HG03064 (cell line): ENCODE data around the gene PELI1.
A peak's percentile ranks its signal among the peaks of the same experiment; 100 is the strongest.
"Not testable (repeated sequence)": the region's sequence is repeated elsewhere in the genome, so short reads cannot be mapped to it uniquely, and the experiment has no call there.

Experiments used
- ATAC-seq: cut with Tn5 transposase; IDR thresholded peaks from one replicate; pipeline ENCODE4 v1.9.1; 2021; ENCODE audit warnings: low read depth; ENCODE audit not compliant: unreplicated experiment

Gene PELI1

DNA sequence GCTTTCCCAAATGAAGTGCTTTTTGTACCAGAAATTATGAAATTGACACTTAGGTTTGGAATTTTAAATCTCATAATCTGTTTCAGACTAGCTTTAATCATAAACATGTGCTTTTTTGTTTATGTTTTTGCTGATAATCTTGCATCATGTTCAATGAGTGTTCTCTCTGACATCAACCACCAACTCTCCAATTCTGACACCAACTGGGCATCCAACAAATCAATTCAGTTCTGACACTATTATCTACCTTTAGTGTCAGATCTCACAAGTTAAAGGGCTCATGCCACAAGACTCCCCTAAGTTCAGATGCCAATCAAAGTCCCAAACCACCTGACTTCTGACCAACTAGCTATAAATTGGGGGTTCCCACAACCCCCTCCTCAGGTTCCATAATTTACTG, 19.6 kb downstream of the PELI1 start:
- ATAC-seq = no peak

- ATAC-seq = no peak
Measured at GRCh38 chr2:64124168-64124567, 20.1 kb downstream of the PELI1 start.

- no peak for ATAC-seq
Measured at GRCh38 chr2:64123740-64124139, 20.5 kb downstream of the PELI1 start.

- ATAC-seq = no peak
Measured at GRCh38 chr2:64122358-64122757, 21.9 kb downstream of the PELI1 start.

- no peak for ATAC-seq
Measured at GRCh38 chr2:64120928-64121327, 23.3 kb downstream of the PELI1 start.

DNA sequence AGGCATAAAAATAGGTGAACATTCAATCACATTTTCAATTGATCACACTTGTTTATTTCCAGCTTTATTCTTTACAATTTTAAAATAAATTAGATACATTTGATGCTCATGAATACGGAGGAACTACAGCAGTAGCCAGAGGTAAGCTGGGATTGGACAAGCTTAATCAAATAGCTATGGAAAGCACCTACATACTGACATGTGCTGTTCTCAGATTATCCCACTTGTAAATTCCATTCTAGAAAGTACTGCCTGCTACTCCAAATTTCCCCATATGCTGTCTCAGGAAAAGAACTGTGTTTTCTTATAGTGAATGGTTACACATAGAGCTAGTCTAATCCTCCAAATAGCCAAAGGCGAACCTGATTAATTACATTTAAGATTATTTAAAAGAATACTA, 24.2 kb downstream of the PELI1 start:
- no peak for ATAC-seq

DNA sequence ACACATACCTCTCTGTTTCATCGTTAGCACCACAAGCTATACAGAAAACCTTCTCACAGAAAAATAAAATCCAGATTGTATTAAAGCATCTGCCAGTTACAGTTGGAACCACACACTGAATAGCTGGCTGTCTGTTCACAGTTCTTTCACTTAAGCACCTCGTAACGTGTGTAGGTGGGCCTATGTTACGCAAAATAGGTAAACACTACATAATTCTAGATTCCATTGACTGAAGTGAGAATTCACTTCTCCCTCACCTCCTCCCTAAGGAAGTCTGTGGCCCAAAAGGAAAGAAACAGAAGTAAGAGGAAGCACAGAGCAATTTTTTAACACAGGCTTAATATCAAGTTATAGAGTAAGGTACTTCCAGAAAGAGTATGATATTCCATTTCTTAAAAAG, 24.9 kb downstream of the PELI1 start:
- ATAC-seq = no peak

DNA sequence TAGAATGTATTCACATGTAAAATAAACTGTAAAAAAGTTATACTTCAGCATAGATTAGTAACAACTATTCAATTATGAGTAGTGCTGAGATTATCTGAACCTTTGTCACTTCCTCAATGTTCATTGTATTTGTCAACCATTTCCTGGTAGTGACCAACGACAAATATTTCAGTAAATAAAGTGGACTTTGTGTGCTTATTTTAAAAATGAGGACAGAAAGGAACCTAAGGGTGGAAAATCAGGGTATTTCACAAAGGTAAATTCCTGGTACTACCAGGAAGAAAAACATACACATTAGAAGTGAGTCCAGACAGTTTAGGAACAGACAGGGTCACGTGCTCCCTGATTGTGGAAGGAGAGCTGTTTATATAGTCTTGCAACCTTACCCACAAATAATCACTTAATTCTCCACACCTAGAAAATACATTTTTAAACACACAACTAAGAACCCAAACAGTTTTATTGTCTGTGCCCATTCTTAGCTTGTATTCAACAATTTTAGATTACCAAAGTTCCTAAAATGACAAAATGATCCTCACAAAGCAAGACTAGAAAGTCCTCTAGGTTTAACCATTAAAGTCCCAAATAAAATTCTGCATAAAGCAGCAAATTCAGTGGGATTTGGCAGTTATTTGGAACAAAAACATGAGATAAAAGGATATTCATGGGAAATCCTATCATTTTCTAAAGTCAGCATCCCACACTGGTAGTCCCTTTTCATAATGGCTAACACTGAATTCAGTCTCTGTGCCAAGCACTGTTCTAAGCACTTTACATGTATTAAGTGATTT, 28.2 kb downstream of the PELI1 start:
- no peak for ATAC-seq

DNA sequence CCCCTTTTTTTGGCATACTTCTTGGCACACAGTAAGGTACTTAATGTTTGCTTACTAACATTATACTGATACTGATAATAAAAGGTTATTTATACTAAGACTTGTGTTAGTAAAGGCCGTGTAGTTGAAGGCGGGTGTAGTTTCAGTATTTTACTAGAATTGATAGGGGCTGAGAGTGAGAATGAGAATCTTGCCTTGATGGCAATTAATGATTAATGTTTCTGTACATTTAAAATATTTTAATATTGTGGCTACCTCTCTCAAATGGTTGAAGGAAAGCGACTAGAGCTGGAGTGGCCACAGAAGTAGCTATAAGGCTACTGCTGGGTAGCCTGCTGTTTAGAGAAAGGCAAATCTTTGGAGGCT, 29.3 kb downstream of the PELI1 start:
- ATAC-seq = peak; percentile 41

- peak; percentile 47 for ATAC-seq
Measured at GRCh38 chr2:64114063-64114911, 29.9 kb downstream of the PELI1 start.

DNA sequence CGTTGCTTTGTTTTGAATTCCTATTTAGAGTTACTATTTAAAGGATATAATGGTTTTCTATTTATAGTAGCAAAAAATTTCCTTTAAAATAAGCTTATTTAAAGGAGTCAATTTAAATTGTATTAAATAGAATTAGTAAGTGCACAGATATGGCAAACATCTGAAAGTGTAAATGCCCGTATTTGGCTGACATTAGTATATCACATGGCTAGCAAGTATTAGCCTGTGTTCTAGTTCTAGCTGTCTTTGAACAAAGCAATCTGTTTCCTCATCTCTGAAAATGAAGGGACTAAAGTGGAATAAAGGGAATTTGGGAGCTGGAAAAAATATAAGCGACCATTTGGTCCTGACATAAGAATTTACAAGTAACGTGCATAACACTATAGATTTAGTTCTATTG, 32.2 kb downstream of the PELI1 start:
- ATAC-seq = no peak

GRCh38 chr2:64111426-64111825, 32.8 kb downstream of the PELI1 start:
- ATAC-seq = no peak

- no peak for ATAC-seq
Measured at GRCh38 chr2:64108666-64109241, 35.5 kb downstream of the PELI1 start.

DNA sequence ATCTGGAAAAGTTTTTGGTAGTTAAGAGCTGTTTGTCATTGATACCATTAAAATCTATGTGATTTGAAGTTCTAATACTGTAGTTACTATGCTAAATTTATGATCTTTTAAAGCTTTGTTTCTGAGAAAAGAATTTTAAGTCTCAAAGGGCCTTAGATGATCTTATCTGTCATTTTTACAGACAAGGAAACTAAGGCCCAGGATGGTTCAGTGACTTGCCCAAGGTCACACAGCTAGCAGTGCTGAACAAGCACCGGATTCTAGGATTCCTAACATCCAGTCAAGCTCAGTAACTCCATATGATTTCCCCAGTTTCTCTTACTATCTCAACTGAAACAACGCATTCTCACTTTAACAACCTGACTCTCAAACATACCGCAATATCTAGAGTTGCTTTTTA, 37.7 kb downstream of the PELI1 start:
- no peak for ATAC-seq

GRCh38 chr2:64105670-64106461, 38.4 kb downstream of the PELI1 start:
- ATAC-seq = no peak

- no peak for ATAC-seq
Measured at GRCh38 chr2:64104933-64105332, 39.3 kb downstream of the PELI1 start.

DNA sequence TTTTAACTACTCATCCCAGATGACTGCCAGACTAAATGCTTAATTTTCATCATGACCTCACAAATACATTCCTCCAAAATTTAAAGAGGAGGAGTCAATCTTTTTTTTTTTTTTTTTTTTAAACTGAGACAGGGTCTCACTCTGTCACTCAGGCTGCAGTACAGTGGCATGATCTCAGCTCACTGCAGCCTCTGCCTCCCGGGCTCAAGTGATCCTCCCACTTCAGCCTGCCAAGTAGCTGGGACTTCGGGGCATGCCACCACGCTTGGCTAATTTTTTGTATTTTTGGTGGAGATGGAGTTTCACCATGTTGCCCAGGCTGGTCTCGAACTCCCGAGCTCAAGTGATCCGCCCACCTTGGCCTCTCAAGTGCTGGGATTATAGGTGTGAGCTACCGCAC, 41.5 kb downstream of the PELI1 start:
- ATAC-seq = not testable (repeated sequence)

DNA sequence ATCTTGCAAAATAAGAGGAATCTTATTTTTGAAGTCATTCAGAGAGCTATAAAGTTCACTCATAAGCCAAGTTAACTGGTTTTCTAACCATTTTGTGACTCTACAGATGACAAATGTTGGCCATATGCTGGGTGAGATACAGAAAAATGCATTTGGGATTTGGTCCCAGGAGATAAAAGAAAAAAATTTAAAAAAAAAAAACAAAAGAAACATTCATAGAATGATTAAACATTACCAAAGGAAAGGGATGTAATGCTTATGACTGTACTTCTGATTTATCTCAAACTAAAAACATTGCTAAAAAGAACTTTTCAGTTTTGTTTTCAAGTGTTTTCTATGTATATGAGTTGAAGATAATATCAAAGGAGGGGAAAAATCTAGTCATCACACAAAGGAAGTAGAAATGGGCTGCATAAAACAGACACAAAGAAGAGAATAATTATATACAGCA, 43.1 kb downstream of the PELI1 start:
- ATAC-seq = peak; percentile 44

- not testable (repeated sequence) for ATAC-seq
Measured at GRCh38 chr2:64100584-64100983, 43.6 kb downstream of the PELI1 start.

GRCh38 chr2:64094663-64095382, 49.4 kb downstream of the PELI1 start:
- ATAC-seq = no peak
